CD8-positive, alpha-beta memory T cell (primary cell): ENCODE results near the gene APRT. TPM values are rescaled to one million over a fixed set of nuclear protein-coding genes. Genes with fewer than 3 reads are reported as not detected.

ENCODE experiments used
- CTCF ChIA-PET: fragments of 350-600 bp; sonication (Branson Sonifier 250); formaldehyde crosslinking; loops from one replicate; lab custom pipeline; 2021; ENCODE audit warnings: antibody characterized with exemption; lab: Charles Lee
- POLR2A ChIA-PET: fragments of 350-600 bp; sonication (Branson Sonifier 250); formaldehyde crosslinking; loops from one replicate; lab custom pipeline; 2021; ENCODE audit warnings: antibody characterized with exemption; lab: Charles Lee
- DNase-seq, 5 donors: peaks; one replicate each; pipeline versions ENCODE4 v3.0.0 to v3.0.0-alpha.2; 2020 to 2022; ENCODE audit warnings: mixed read lengths in 1 of 5
- H3K27ac ChIP-seq: one replicate; pipeline ENCODE4 v1.7.0; 2013; ENCODE audit warnings: low read depth, mild to moderate bottlenecking, low read length, moderate library complexity
- H3K27me3 ChIP-seq: 2 replicates; pipeline ENCODE4 v1.7.0; 2013; ENCODE audit warnings: low read length, mild to moderate bottlenecking; ENCODE audit not compliant: insufficient read depth, poor library complexity, severe bottlenecking
- H3K36me3 ChIP-seq: 2 replicates; pipeline ENCODE4 v1.7.0; 2013; ENCODE audit warnings: mild to moderate bottlenecking, low read length, moderate library complexity; ENCODE audit not compliant: insufficient read depth
- H3K4me1 ChIP-seq: 2 replicates; pipeline ENCODE4 v1.7.0; 2013; ENCODE audit warnings: mild to moderate bottlenecking, low read length, moderate library complexity; ENCODE audit not compliant: insufficient read depth
- H3K4me3 ChIP-seq: 2 replicates; pipeline ENCODE4 v1.7.0; 2013; ENCODE audit warnings: mild to moderate bottlenecking, low read length
- H3K9me3 ChIP-seq: 2 replicates; pipeline ENCODE4 v1.7.0; 2013; ENCODE audit warnings: mild to moderate bottlenecking, low read length
- H3K27ac Mint-ChIP-seq, 8 donors: one replicate each; pipeline ENCODE4 v1.8.0; 2020 to 2021; ENCODE audit warnings: mixed read lengths in 8 of 8, mild to moderate bottlenecking in 6 of 8, inconsistent platforms in 3 of 8, moderate library complexity in 3 of 8
- H3K27me3 Mint-ChIP-seq, 2 donors: one replicate each; pipeline ENCODE4 v1.8.0; 2020 to 2021; ENCODE audit warnings: mixed read lengths in 2 of 2, mild to moderate bottlenecking in 1 of 2, moderate library complexity in 1 of 2
- H3K36me3 Mint-ChIP-seq, 3 donors: one replicate each; pipeline ENCODE4 v1.8.0; 2020 to 2021; ENCODE audit warnings: mixed read lengths in 3 of 3, inconsistent platforms in 1 of 3, mild to moderate bottlenecking in 1 of 3
- H3K4me1 Mint-ChIP-seq, 3 donors: one replicate each; pipeline ENCODE4 v1.8.0; 2020 to 2021; ENCODE audit warnings: mixed read lengths in 3 of 3, inconsistent platforms in 1 of 3, mild to moderate bottlenecking in 1 of 3
- H3K4me3 Mint-ChIP-seq, 7 donors: one replicate each; pipeline ENCODE4 v1.8.0; 2020 to 2021; ENCODE audit warnings: mixed read lengths in 7 of 7, mild to moderate bottlenecking in 6 of 7, moderate library complexity in 4 of 7, inconsistent platforms in 2 of 7
- H3K9me3 Mint-ChIP-seq, 5 donors: one replicate each; pipeline ENCODE4 v1.8.0; 2020 to 2022; ENCODE audit warnings: mixed read lengths in 5 of 5, mild to moderate bottlenecking in 3 of 5, moderate library complexity in 2 of 5, inconsistent platforms in 1 of 5
- polyA plus RNA-seq: library from polyadenylated mRNA; unstranded; fragments of 300-500 nt; fragmentation: Illumina TruSeq; gene quantifications from one replicate; pipeline ENCODE4 v1.2.3, GENCODE V29; 2021
- total RNA-seq, 2 experiments: library from RNA; stranded (reverse); gene quantifications; one replicate each; pipeline ENCODE4 v1.2.3, GENCODE V29; 2021

APRT gene
- total and polyA plus RNA-seq, 3 experiments from 2014 or later = 338 to 490 (median 348) TPM

DNA sequence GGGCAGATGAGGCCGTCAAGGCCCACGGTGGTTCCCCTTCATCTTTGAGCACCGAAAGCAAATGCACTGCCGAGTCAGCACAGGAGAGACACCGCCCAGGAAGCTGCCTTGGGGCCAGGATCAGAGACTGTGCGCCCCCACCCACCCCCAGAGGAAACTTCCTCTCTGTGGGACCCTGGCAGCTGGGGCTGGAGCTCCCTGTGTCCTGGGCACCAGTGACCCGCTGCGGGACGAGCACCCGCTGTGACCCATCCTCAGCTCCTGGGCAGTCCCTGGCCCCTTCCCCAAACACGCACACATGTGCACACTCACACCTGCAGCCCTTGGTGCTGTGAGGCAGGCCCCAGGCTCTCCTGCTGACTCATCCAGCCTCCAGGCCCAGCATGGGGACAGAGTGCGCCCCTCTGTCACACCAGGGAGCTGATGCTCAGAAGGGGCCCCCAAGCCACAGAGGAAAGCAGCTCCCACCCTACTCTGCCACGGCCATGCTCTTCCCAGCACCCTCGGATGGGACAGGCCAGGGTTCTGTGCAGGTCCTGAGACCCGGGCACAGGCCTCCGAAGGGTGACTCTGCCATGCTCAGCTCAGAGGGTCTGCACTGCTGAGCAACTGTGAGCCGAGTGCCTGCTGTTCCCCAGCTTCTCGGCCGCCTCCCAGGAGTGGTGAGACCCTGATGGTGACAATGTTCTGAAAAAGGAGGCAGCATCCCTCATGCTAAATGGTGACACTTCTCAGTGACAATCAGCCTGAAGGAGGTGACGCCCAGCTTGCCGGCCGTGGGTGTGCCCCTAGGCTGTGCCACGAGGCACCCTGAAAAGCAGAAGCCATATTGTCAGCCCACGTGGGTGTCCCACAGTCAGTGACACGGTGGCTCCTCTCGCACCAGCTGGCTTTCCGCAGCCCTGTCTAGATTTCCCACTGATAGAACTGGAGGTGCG, 30.3 kb downstream of the APRT start:
- peak overlapping the region; percentile 80 for H3K27ac ChIP-seq
- peak; percentile 53 to 82 (median 63) for DNase-seq
- no peaks in the 10 kb centered on the region for H3K27me3 ChIP-seq
- peak overlapping the region; percentile 40 for H3K4me3 ChIP-seq
- no peaks in the 10 kb centered on the region for H3K36me3 ChIP-seq
- H3K9me3 ChIP-seq = no peaks in the 10 kb centered on the region
- ChIA-PET CTCF (interaction anchor here (0.7 to 4.1 kb wide), 14 partner anchors 11 to 162 kb away, joined by 3 to 19 read pairs (median 5); partner anchors contain the start of genes APRT and CDT1), POLR2A (interaction anchor here (0.5 to 4.7 kb wide), 19 partner anchors 8 to 662 kb away, joined by 3 to 19 read pairs (median 4); partner anchors contain the start of genes APRT, CDT1, GALNS and TRAPPC2L)
- Mint-ChIP-seq H3K36me3 (peaks cover 0 to 11% (median 0%) of the 10 kb centered on the region in 3 donors), H3K27ac (peak overlapping the region; percentile 90 to 99 (median 96)), H3K4me1 (peaks cover 44 to 68% (median 53%) of the 10 kb centered on the region in 3 donors), H3K9me3 (no peaks in the 10 kb centered on the region), H3K4me3 (peak overlapping the region; percentile 80 to 96 (median 85)), H3K27me3 (no peaks in the 10 kb centered on the region)
- H3K4me1 ChIP-seq = peaks cover 57% of the 10 kb centered on the region

DNA sequence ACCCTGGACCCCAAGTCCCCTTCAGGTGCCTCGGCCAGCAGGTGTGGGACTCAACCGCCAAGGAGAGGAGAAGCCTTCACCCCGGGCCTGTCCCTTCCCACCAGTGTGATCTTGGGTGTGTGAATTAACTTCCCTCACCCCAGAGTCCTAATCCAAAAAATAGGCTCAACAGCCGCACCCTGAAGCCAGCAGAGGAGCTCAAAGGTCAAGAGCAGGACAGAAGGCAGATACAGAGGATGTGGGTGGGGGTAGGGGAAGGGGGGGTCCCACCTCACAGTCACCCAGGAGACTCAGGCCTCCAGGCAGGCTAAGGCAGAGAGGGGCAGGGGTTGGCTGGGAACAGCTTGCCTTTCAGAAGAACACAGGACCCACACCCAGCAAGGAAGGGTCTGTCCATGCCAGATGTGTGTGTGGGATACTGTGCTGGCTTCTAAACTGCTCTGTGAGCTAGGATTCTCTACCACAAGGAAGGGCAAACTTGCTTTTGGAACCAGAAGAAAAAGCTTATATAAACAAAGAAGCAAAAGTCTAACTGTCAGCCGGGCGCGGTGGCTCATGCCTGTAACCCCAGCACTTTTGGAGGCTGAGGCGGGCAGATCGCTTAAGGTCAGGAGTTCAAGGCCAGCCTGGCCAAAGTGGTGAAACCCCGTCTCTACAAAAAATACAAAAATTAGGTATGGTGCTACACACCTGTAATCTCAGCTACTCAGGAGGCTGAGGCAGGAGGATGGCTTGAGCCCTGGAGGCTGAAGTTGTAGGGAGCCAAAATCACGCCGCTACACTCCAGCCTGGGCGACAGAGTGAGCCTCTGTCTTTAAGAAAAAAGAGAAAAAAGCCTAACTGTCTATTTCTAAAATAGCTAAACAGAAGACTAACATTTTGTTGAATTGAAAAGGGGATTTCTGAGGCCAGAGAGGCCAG, 31.3 kb downstream of the APRT start:
- ChIA-PET POLR2A (interaction anchor here (0.7 to 4.7 kb wide), 15 partner anchors 8 to 437 kb away, joined by 3 to 19 read pairs (median 4); partner anchors contain the start of genes APRT, CDT1 and ZNF778), CTCF (interaction anchor here (0.7 to 4.1 kb wide), 10 partner anchors 10 to 161 kb away, joined by 3 to 19 read pairs (median 5); partner anchors contain the start of gene APRT)
- Mint-ChIP-seq H3K9me3 (no peaks in the 10 kb centered on the region), H3K4me3 (peak overlapping the region; percentile 80 to 96 (median 85)), H3K27me3 (no peaks in the 10 kb centered on the region), H3K36me3 (peaks cover 0 to 14% (median 0%) of the 10 kb centered on the region in 3 donors), H3K27ac (peak overlapping the region; percentile 90 to 99 (median 96)), H3K4me1 (peaks cover 45 to 65% (median 53%) of the 10 kb centered on the region in 3 donors)
- Histone ChIP-seq H3K27ac (peak overlapping the region; percentile 80), H3K9me3 (no peaks in the 10 kb centered on the region), H3K4me1 (peaks cover 52% of the 10 kb centered on the region), H3K27me3 (no peaks in the 10 kb centered on the region), H3K36me3 (no peaks in the 10 kb centered on the region), H3K4me3 (peak overlapping the region; percentile 40)
- DNase-seq = no peak

DNA sequence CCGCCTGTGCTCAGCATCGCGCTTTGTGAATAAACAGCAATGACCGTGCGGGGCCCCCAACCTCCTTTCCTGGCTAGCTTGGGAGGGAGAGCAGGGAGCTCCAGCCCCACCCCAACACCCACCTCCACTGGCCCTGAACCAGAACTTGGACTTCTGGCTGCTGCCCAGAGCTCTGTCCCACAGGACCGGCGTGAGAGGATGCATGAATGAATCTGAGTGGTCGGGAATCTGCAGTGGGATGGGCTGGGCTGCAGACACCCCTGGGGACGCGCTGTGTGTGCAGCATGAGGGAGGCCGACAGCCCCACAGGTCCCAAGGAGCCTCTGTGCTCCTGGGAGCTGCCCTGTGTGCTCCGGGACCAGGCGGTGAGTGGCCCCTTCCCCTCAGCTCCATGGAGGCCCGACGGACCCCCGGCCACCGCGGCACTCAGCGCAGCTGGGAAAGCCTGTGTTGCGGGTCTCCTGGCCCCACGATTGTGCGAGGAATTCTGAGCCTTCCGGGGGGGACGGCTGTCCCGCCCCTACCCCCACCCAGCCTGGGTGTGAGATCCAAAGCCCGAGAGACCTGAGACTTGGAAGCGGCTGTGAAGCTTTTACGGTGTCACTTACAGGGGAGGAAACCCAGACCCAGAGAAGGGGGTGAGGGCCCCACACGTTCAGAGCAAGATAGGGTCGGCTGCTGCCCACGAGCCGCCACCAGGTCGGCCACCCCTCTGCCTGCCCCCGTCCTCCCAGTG, 32.2 kb downstream of the APRT start:
- Histone ChIP-seq H3K4me3 (peak overlapping the region; percentile 40), H3K27me3 (no peaks in the 10 kb centered on the region), H3K36me3 (no peaks in the 10 kb centered on the region), H3K27ac (peak overlapping the region; percentile 80), H3K9me3 (no peaks in the 10 kb centered on the region), H3K4me1 (peaks cover 55% of the 10 kb centered on the region)
- H3K27me3 Mint-ChIP-seq = no peaks in the 10 kb centered on the region
- peak overlapping the region; percentile 90 to 99 (median 96) for H3K27ac Mint-ChIP-seq
- H3K9me3 Mint-ChIP-seq = no peaks in the 10 kb centered on the region
- H3K36me3 Mint-ChIP-seq = peaks cover 0 to 17% (median 0%) of the 10 kb centered on the region in 3 donors
- ChIA-PET CTCF (interaction anchor here (1.0 to 4.1 kb wide), 3 partner anchors 17 to 78 kb away, joined by 3 to 19 read pairs (median 18); no protein-coding TSS in a partner anchor), POLR2A (interaction anchor here (0.7 to 4.7 kb wide), 5 partner anchors 12 to 93 kb away, joined by 3 to 19 read pairs (median 4); partner anchors contain the start of genes APRT and SNAI3)
- DNase-seq = no peak
- peak overlapping the region in 4 of 7 donors; percentile 80 to 85 (median 84) for H3K4me3 Mint-ChIP-seq
- peaks cover 47 to 68% (median 53%) of the 10 kb centered on the region in 3 donors for H3K4me1 Mint-ChIP-seq

DNA sequence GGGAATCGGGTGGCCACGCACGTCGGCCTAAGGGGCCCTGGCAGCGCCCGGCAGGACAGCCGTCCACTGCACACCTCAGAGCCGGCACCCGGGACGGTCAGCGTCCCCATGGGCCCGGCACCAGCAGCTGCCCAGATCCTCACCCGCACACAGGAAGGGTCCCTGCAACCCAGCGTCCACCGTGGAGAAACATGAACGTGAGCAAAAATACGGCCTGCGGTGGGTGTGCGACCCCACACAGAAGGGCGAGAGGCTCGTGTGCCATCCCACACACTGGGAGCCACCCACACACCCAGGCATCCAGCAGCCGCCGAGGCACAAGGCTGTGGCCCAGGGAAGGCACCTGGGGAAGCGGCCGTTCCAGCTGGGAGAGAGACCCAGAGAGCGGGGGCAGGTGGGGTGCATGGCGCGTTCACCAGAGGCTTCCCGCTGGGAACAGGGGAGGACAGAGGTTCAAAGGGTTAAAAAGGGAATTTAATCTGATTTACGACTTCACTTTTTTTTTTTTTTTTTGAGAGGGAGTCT, 33.1 kb downstream of the APRT start:
- Histone ChIP-seq H3K27ac (no peak overlapping the region), H3K9me3 (no peaks in the 10 kb centered on the region), H3K36me3 (no peaks in the 10 kb centered on the region), H3K4me1 (peaks cover 57% of the 10 kb centered on the region), H3K4me3 (no peak overlapping the region), H3K27me3 (no peaks in the 10 kb centered on the region)
- POLR2A ChIA-PET = interaction anchor here (0.7 kb wide), 1 partner anchor 92 kb away, joined by 3 read pairs; the partner anchor contains the start of gene SNAI3
- Mint-ChIP-seq H3K27me3 (no peaks in the 10 kb centered on the region), H3K4me3 (peak overlapping the region in 1 of 7 donors; percentile 41), H3K4me1 (peaks cover 46 to 71% (median 50%) of the 10 kb centered on the region in 3 donors), H3K36me3 (peaks cover 0 to 16% (median 0%) of the 10 kb centered on the region in 3 donors), H3K9me3 (no peaks in the 10 kb centered on the region), H3K27ac (peak overlapping the region in 6 of 8 donors; percentile 23 to 90 (median 76))
- CTCF ChIA-PET = interaction anchor here (1.4 to 4.1 kb wide), 2 partner anchors 18 to 79 kb away, joined by 3 to 19 read pairs; no protein-coding TSS in a partner anchor
- no peak for DNase-seq

DNA sequence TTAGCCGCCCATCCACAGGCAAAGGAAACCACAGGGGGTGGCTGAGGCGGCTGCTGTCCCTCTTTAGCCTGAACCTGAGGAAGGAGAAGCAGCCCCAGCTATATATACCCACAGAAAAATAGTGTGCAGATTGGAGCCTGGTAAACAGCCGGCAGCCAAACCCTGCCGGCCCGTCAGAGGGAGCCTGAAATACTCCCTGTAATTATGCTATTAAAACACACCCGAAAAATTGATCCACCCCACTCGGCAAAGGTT, 33.5 kb downstream of the APRT start:
- peak overlapping the region in 5 of 8 donors; percentile 64 to 90 (median 77) for H3K27ac Mint-ChIP-seq

DNA sequence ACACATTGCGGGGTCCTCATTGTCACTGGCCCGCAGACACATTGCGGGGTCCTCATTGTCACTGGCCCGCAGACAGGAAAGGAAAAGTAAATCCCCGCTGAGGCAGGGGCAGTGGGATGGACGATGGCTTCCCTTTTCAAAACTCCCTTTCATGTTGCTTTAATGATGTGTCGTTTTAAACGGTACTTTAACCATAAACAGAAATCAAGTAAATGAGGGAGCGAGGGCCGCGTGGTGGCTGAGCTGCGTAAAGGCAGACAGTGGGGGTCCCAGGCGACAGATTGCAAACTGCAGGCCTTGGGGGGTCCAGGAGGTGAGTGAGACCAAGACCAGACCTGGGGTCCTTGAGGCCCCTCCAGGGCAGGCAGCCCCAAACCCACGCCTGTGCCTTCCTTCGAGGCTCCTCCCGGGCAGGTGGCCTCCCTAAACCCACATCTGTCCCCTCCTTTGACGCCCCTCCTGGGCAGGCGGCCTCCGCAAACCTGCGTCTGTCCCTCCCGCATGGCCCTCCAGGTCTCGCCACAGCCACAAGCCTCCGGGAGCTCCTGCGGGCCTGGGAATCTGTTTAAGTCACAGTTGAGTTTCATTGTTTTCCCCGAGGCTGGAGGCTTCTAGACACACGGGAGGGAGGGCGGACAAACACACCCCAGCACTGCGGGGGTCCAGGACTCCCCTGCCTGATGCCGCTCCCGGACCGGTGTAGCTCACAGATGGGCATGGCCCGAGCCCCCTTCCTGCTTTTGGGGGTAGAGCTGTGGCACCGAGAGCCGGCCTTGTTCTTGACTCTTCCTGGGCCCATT, 34.1 kb downstream of the APRT start:
- peaks cover 0 to 16% (median 0%) of the 10 kb centered on the region in 3 donors for H3K36me3 Mint-ChIP-seq
- H3K4me1 Mint-ChIP-seq = peaks cover 36 to 67% (median 41%) of the 10 kb centered on the region in 3 donors
- no peak for DNase-seq
- H3K4me1 ChIP-seq = peaks cover 48% of the 10 kb centered on the region
- H3K27me3 Mint-ChIP-seq = no peaks in the 10 kb centered on the region
- H3K4me3 ChIP-seq = no peak overlapping the region
- H3K36me3 ChIP-seq = no peaks in the 10 kb centered on the region
- no peaks in the 10 kb centered on the region for H3K27me3 ChIP-seq
- H3K27ac ChIP-seq = no peak overlapping the region
- H3K9me3 ChIP-seq = no peaks in the 10 kb centered on the region
- peak overlapping the region in 1 of 7 donors; percentile 32 for H3K4me3 Mint-ChIP-seq
- ChIA-PET POLR2A (no interaction called here), CTCF (interaction anchor here (1.4 kb wide), 1 partner anchor 18 kb away, joined by 3 read pairs; no protein-coding TSS in a partner anchor)
- H3K27ac Mint-ChIP-seq = peak overlapping the region in 6 of 8 donors; percentile 45 to 79 (median 70)
- H3K9me3 Mint-ChIP-seq = no peaks in the 10 kb centered on the region

More for the DNA sequence above, 33.5 kb downstream of the APRT start:
- H3K27ac ChIP-seq = no peak overlapping the region
- no peaks in the 10 kb centered on the region for H3K9me3 ChIP-seq
- no peaks in the 10 kb centered on the region for H3K27me3 ChIP-seq
- CTCF ChIA-PET = interaction anchor here (1.4 kb wide), 1 partner anchor 18 kb away, joined by 3 read pairs; no protein-coding TSS in a partner anchor
- Mint-ChIP-seq H3K9me3 (no peaks in the 10 kb centered on the region), H3K4me1 (peaks cover 41 to 70% (median 46%) of the 10 kb centered on the region in 3 donors), H3K4me3 (no peak overlapping the region), H3K27me3 (no peaks in the 10 kb centered on the region), H3K36me3 (peaks cover 0 to 16% (median 0%) of the 10 kb centered on the region in 3 donors)
- POLR2A ChIA-PET = no interaction called here
- no peak for DNase-seq
- no peak overlapping the region for H3K4me3 ChIP-seq
- H3K36me3 ChIP-seq = no peaks in the 10 kb centered on the region
- H3K4me1 ChIP-seq = peaks cover 53% of the 10 kb centered on the region
